Cardiac muscle cell (in vitro differentiated cells and primary cell): ENCODE data around the gene NXN. TPM values are rescaled to one million over a fixed set of nuclear protein-coding genes. Genes with fewer than 3 reads are reported as not detected.
"Not testable (repeated sequence)": the region's sequence is repeated elsewhere in the genome, so short reads cannot be mapped to it uniquely, and the experiment has no call there.

Experiments
- DNase-seq, 2 donors: peaks; one replicate each; pipeline versions ENCODE4 v3.0.0 to v3.0.0-alpha.2; 2010 to 2017; ENCODE audit warnings: low read depth in 1 of 2, low spot score in 1 of 2
- H3K27ac ChIP-seq: fragments of 200-600 bp; sonication (generic); 2 replicates; pipeline ENCODE4 v1.5.1; 2016
- H3K27me3 ChIP-seq: fragments of 200-600 bp; sonication (generic); 2 replicates; pipeline ENCODE4 v1.6.0; 2016; ENCODE audit warnings: control low read depth
- H3K36me3 ChIP-seq: fragments of 200-600 bp; sonication (generic); 2 replicates; pipeline ENCODE4 v1.5.1; 2016; ENCODE audit warnings: control low read depth
- H3K4me1 ChIP-seq: fragments of 200-600 bp; sonication (generic); 2 replicates; pipeline ENCODE4 v1.8.1; 2017; ENCODE audit warnings: low read depth, mild to moderate bottlenecking, mixed run types
- H3K4me3 ChIP-seq: fragments of 200-600 bp; sonication (generic); 2 replicates; pipeline ENCODE4 v1.5.1; 2016; ENCODE audit warnings: mild to moderate bottlenecking
- H3K9me3 ChIP-seq: fragments of 200-600 bp; sonication (generic); 2 replicates; pipeline ENCODE4 v1.5.1; 2017; ENCODE audit warnings: low read depth, mild to moderate bottlenecking, control low read depth
- polyA plus RNA-seq: library from polyadenylated mRNA; unstranded; fragments of >200 nt; fragmentation: Nextera tagmentation; extraction: Ambion mirVana; gene quantifications from 2 replicates; pipeline ENCODE4 v1.2.1, GENCODE V29; 2016
- total RNA-seq: library from RNA; depleted of rRNA; stranded (reverse); fragments of >200 nt; gene quantifications from 2 replicates; pipeline ENCODE4 v1.2.3, GENCODE V29; 2016
- TF ChIP-seq, protein P1 (sequence below): IDR thresholded peaks from 2 replicates; pipeline ENCODE4 v1.5.1; 2012; ENCODE audit warnings: low read depth, mild to moderate bottlenecking, low read length

NXN gene
- total and polyA plus RNA-seq, 2 experiments from 2014 or later = 120 to 122 TPM

GRCh38 chr17:806346-806745, 173.2 kb downstream of the NXN start:
- H3K27me3 ChIP-seq = no peaks in the 10 kb centered on the region
- H3K36me3 ChIP-seq = peaks cover 11% of the 10 kb centered on the region
- no peak overlapping the region for H3K27ac ChIP-seq
- no peak overlapping the region for H3K4me3 ChIP-seq
- no peaks in the 10 kb centered on the region for H3K4me1 ChIP-seq
- H3K9me3 ChIP-seq = no peaks in the 10 kb centered on the region
- DNase-seq = no peak
- TF ChIP-seq, protein P1, sequence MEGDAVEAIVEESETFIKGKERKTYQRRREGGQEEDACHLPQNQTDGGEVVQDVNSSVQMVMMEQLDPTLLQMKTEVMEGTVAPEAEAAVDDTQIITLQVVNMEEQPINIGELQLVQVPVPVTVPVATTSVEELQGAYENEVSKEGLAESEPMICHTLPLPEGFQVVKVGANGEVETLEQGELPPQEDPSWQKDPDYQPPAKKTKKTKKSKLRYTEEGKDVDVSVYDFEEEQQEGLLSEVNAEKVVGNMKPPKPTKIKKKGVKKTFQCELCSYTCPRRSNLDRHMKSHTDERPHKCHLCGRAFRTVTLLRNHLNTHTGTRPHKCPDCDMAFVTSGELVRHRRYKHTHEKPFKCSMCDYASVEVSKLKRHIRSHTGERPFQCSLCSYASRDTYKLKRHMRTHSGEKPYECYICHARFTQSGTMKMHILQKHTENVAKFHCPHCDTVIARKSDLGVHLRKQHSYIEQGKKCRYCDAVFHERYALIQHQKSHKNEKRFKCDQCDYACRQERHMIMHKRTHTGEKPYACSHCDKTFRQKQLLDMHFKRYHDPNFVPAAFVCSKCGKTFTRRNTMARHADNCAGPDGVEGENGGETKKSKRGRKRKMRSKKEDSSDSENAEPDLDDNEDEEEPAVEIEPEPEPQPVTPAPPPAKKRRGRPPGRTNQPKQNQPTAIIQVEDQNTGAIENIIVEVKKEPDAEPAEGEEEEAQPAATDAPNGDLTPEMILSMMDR = no peak

DNA sequence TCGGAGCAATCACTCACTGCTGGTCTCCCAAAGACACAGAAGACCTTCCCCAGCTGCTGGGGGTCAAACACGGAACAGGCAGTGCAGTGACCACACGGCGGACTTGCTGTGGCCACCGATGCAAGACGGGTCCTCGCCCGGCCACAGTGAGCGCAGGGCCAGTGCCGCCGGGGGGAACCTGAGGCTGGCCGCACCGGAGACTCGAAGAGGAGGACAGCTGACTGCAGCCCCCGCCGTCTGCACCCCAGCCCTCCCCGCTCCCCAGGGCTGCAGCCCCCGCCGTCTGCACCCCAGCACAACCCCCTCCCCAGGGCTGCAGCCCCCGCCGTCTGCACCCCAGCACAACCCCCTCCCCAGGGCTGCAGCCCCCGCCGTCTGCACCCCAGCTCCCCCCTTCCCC, 173.7 kb downstream of the NXN start:
- not testable (repeated sequence) for H3K9me3 ChIP-seq, H3K4me3 ChIP-seq, H3K27ac ChIP-seq, H3K4me1 ChIP-seq, H3K27me3 ChIP-seq, DNase-seq
- H3K36me3 ChIP-seq = peaks cover 12% of the 10 kb centered on the region

- H3K36me3 ChIP-seq = peaks cover 21% of the 10 kb centered on the region
- no peaks in the 10 kb centered on the region for H3K27me3 ChIP-seq
- DNase-seq = no peak
- no peaks in the 10 kb centered on the region for H3K9me3 ChIP-seq
- TF ChIP-seq, protein P1 = no peak
- H3K4me3 ChIP-seq = no peak overlapping the region
- H3K27ac ChIP-seq = no peak overlapping the region
- no peaks in the 10 kb centered on the region for H3K4me1 ChIP-seq
Measured at GRCh38 chr17:804541-805435, 174.8 kb downstream of the NXN start.

GRCh38 chr17:802901-803881, 176.4 kb downstream of the NXN start:
- no peak overlapping the region for H3K27ac ChIP-seq
- DNase-seq = no peak
- TF ChIP-seq, protein P1 = no peak
- no peak overlapping the region for H3K4me3 ChIP-seq
- no peaks in the 10 kb centered on the region for H3K4me1 ChIP-seq
- H3K9me3 ChIP-seq = no peaks in the 10 kb centered on the region
- no peaks in the 10 kb centered on the region for H3K27me3 ChIP-seq
- peaks cover 21% of the 10 kb centered on the region for H3K36me3 ChIP-seq

GRCh38 chr17:802481-802880, 177.1 kb downstream of the NXN start:
- Histone ChIP-seq H3K27me3 (no peaks in the 10 kb centered on the region), H3K4me3 (no peak overlapping the region), H3K36me3 (peaks cover 21% of the 10 kb centered on the region), H3K9me3 (no peaks in the 10 kb centered on the region), H3K4me1 (no peaks in the 10 kb centered on the region), H3K27ac (no peak overlapping the region)
- TF ChIP-seq, protein P1 = no peak
- no peak for DNase-seq
